NCI-H1092 (cell line): Measurements from ENCODE around the gene BAIAP3.

Source experiments
- DNase-seq: peaks from one replicate; lab custom pipeline; 2025; lab: John Stamatoyannopoulos, UW

Gene BAIAP3

DNA sequence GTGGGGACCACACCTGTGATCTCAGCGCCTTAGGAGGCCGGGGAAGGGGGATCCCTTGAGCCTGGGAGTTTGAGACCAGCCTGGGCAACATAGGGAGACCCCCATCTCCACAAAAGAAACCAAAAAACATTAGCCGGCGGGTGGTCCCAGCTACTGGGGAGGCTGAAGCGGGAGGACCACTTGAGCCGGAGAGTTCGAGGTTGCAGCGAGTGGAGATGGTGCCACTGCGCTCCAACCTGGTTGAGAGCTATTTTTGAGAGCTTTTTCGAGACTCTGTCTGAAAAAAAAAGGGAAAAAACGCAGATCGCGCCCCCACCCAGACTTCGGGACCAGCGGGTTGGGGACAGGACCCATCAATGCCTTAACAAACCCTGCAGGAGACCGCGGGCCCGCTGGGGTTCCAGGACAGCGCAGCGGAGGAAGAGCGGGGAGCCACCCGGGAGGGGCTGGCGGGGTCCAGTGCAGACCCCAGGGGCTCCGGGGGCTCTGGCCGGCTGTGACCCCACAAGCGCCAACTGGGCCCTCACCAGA is 762 bp upstream of the BAIAP3 start:
- no peak for DNase-seq

DNA sequence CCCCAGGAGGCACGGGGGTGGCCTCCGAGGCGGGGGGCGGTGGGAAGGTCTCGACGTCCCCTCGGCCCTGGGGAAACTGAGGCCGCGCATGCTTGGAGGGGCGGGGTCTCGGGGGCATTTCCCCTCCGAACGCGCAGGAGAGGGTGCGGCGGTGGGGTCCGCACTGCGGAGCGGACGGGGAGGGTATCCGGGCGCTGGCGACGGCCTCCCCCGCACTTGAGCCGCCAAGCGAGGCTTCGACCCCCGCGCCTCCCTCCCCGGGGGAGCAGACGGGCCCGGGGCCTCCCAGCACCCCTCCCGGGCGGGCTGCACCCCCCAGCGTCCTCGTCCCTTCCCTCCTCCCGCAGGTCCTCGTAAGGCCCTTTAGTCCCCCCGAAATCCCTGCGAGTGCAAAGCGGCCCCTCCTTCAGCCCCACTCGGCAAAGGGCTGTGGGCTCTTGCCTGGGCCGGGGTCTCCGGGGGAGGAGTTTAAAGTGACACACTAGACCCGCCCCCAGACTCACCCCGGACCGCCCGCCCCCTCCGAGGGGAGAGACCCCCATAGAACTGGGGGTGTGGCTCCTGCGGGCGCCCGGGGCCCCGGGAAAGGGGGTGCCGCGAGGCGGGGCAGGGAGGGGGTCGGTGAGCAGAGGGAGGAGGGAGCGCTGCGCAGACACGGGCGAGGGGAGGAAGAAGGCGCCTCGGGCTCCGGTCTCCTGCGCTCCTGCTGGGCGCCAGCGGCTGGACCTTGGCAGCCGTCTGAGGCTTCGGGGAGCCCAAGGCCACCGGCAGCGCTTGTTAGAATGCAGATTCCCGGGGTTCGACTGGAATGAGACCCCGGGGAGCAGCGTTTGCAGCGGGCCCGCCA is 632 bp downstream of the BAIAP3 start:
- no peak for DNase-seq

DNA sequence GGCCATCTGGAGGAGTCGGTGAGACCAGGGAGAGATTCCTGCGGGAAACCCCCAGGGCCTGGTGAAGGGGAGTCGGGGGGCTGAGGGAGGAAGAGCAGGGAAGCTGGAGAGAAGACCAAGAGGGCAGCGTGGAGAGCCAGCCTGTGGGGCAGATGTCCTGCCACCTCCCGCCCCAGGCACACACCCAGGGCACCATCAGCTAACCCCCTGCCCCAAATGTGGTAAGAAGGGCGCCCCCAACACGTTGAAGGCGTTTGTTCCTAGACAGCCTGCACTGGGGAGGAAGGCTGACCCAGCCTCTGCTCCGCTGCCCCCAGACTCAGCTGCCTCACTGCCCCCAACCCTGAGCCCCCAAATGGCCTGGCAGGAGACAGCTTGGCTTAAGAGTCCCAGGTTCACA is 1.3 kb downstream of the BAIAP3 start:
- no peak for DNase-seq

DNA sequence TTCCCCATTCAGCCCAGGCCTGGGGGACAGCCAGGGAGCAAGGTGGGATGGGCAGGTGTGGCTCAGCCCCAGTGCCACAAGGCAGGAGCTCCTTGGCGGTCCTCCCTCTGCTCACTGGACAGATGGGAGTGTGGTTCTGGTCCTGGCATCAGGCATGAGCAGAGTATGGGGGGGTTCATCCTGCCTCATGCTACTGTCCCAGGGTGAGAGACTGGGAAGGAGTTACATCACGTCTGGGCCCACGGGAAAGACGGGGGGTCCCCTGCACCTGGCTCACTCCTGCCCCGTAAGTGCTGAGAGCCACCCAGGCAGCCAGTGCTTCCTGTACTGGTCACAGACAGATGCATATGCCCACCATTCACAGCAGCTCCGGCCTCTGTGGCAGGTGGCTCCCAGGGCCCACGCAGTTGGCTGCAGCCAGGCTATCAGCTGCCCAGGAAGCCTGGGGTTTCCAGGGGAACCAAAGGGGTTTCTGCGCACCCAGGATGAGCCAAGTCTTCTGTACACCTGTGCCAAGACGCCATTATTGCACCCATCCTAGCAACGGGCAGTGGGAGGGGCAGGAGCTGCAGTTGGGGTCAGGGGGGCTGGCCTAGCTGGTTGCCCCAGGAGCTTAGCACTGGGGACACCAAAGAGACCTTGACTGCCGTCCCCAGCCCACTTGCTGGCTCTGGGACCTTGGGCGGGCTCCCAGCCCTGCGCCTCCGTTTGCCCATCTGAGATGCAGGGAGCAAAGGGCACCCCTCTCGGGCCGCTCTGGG is 1.9 kb downstream of the BAIAP3 start:
- peak; percentile 58 for DNase-seq

DNA sequence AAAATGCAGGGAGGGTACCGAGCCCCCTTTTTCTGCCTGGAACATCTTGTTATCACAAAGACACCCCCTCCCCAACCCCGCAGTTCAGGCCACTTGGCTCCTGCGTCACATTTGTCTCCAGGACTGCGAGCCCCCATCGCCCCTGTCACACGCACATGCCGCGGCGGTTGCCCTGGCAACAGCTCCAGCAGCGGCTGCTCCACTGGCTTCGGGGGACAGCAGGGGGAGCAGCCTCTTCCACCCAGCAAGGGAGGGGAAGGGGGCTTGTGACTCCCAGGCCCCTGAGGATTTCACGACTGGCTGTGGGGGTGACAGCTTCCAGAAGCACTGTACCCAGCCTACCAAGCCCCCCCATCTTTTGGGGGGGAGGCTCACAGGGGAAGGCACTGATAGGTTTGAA is 2.6 kb downstream of the BAIAP3 start:
- DNase-seq, result peak; percentile 47

DNA sequence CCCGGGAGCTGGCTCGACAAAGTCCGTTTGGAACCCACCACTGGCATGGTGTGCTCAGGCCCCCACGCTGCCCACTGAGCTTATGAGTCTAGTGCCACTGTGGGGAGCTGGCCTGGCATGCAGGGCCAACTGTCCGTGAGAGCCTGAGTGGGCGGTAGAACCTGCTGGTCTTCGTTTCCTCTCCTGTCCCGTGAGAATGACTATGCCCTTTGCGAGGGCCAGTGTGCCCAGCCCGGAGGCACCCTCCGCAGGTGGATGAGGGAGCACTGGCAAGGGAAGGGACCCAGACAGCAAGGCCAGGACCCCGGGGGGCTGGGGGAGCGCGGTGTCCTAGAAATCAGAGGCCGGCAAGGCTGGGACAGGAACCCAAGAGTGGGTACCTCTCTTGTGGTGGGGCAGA is 3.2 kb downstream of the BAIAP3 start:
- no peak for DNase-seq

DNA sequence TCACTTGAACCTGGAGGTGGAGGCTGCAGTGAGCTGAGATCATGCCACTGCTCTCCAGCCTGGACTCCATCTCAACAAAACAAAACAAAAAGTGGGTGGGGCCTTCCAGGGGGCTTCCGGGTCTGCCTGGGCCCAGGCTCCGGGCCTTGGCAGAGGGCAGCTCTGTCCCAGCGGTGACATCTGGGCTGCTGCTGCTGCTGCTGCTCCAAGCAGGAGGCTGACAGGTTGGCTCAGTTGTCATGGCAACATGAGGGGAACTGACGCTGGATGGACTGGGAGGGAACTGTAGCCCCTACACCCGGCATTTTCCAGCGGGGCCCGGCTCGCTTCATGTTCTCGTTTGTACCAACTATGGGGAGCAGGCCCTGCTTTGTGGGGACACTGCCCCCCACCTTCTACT is 4.0 kb downstream of the BAIAP3 start:
- no peak for DNase-seq

DNA sequence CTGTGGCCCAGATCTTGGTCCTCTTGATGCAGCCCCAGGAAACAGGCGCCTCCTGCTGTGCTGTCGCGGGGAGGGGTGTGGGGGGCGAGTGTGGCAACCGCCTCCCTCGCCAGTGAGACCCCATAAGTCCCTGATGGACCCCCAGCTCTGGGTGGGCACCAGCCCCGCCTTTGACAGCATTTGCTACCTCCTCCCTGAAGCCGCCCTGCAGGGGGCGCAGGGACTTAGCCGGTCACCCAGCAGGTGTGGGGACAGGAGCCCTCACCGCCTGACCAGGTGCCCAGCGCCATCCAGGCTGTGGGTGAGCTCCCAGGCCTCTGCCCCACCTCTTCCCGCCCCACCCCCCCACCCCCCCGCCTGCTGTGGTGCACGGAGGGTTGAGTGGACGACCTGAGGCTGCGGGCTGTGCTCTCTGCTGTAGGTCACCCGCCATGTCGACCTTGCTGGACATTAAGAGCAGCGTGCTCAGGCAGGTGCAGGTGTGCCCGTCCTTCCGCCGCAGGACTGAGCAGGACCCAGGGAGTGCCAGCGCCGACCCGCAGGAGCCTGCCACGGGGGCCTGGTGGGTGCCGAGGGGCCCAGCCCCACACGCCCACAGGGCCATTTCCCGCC is 4.8 kb downstream of the BAIAP3 start:
- no peak for DNase-seq

DNA sequence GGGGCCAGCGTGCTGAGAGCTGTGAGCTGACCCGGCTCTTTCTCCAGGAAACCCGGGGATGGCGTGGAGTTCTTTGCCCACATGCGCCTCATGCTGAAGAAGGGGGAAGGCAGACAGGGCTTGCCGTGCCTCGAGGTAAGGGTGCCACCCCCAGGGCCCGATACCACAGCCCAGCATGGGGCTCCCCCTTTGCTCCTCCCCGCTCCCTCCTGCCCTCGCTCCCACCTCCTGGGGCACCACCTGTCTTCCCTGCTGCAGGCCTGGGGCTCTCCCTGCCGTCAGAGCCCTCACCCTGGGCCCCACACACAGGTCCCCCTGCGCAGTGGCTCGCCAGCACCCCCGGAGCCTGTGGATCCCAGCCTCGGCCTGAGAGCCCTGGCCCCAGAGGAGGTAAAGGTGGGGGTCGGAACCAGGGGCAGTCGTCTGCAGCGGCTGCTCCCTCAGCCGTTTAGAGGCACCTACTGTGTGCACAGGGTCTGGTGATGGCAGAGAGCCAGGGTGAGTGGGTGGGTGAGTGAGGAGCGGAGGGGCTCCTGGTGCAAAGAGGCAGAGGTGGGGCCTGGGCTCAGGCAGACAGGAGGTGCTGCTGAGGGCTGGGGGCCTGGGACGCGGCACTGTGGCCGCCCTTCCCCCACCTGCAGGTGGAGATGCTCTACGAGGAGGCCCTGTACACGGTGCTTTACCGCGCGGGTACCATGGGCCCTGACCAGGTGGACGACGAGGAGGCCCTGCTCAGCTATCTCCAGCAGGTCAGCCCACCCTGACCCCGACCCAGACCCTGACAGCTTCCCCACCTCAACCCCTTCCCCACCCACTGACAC is 5.6 kb downstream of the BAIAP3 start:
- DNase-seq, result no peak

DNA sequence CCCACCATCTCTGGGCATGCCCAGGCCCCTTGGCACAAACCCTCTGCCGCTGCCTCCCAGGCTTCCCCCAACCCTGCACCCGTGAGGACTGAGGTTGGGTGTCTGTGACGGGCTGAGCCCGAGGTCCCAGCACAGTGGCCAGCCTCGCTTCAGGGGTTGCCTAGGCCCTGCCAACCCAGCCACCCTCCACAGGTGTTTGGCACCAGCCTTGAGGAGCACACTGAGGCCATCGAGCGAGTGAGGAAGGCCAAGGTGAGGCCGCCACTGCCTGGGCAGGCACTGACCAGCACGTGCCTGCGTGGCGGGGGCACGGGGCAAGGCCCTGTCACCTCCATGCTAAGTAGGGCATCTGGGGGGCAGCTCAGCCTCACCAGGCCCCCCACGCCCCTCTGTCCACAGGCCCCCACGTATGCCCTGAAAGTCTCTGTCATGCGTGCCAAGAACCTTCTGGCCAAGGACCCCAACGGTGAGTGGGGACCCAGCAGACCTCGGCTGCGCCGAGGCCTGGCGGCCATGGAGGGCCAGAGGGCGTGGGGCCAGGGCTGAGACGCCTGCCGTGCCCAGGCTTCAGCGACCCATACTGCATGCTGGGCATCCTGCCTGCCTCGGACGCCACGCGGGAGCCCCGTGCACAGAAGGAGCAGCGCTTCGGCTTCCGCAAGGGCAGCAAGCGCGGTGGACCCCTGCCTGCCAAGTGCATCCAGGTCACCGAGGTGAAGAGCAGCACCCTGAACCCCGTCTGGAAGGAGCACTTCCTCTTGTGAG is 7.5 kb downstream of the BAIAP3 start:
- no peak for DNase-seq

DNA sequence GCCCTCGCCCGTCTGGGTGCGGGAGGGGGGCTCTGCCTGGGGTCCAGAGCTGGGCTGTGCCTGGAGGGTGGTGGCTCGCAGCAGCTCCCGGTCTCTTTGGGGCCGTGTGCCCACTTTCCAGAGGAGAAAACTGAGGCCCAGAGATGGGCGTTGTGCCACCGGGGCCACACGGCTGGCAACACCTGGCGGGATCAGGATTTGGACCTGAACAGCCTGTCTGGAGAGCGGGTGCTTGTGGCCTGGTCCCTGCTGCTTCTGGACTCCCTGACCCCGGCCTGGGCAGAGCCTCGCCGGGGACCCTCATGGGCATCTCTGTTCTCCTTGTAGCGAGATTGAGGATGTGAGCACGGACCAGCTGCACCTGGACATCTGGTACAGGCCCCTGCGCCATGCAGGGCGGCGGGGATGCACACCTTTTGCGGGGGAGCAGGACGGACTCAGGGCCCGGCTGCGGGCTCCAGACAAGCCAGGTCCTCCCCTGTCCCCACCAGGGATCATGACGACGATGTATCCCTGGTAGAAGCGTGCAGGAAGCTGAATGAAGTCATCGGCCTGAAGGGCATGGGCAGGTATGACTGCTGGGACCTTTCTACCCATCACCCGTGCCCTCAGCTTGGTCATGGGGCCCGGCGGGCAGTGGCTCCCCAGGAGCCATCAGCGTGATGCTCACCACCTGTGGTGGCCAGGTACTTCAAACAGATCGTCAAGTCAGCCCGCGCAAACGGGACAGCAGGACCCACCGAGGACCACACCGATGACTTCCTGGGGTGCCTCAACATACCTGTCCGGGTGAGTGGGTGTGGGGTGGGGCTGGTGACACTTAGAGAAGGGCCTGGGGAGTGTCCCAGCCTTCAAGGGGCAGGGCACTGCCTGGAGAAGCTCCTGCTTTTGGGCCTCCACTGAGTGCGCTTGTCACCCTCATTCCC is 8.3 kb downstream of the BAIAP3 start:
- DNase-seq, result no peak

DNA sequence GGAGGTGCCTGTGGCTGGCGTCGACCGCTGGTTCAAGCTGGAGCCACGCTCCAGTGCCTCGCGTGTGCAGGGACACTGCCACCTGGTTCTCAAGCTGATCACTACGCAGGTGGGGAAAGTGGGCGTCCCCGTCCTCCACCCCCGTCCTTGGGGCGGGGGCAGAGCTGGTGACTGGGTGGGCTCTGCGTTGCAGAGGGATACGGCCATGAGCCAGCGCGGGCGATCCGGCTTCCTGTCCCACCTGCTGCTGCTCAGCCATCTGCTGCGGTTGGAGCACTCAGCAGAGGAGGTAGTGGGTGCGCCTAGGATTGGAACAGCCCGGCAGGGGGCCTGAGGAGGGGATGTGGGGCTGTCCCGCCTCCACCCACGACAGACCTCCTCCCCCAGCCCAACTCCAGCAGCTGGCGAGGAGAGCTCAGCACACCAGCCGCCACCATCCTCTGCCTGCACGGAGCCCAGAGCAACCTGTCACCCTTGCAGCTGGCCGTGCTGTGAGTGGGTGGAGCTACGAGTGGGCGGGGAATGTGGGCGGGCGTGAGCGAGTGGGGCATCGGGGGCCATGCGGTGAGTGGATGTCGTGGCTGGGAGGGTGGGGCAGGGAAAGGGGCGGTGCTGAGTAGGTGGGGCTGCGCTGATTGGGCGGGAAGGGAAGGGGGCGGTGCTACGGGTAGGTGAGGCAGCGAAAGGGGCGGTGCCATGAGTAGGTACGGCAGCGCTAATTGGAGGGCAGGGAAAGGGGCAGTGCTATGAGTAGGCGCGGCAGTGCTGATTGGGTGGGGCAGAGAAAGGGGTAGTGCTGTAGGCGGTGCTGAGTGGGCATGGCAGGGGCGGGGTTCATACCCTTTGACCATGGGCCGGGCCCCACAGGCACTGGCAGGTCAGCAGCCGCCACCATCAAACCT is 9.3 kb downstream of the BAIAP3 start:
- DNase-seq, result peak; percentile 96

DNA sequence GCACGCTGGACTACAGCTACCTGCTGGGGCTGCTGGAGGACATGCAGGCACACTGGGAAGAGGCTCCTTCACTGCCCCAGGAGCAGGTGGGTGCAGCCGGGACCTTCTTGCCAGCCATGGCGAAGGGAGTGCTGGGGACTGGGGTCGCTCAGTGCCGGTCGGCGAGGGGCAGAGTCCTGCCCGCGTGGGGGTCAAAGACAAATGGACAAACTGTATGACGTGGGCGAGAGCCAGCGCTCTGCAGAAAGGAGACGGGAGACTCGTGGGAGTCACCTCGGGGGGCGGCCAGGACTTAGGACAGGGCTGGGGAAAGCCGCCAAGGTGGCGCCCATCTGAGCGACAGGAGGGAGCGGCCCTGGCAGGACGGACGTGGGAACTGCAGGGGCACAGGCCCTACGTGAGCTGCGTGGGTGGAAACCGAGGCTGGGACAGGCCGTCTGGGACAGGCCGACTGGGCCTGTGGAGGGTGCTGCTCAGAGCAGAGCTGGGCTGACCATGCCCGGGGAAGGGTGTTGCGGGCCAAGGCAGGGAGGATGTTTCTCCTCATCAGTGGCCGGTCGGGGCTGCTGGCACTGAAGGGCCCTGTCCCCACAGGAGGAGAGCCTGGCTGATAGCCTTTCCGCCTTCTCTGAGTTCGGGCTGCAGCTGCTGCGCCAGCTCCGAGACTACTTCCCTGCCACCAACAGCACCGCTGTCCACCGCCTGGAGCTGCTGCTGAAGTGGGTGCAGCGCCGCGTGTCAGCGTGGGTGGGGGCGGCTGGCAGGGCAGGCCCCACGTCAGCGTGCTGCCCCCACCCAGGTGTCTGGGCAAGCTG is 10.2 kb downstream of the BAIAP3 start:
- DNase-seq, result no peak

DNA sequence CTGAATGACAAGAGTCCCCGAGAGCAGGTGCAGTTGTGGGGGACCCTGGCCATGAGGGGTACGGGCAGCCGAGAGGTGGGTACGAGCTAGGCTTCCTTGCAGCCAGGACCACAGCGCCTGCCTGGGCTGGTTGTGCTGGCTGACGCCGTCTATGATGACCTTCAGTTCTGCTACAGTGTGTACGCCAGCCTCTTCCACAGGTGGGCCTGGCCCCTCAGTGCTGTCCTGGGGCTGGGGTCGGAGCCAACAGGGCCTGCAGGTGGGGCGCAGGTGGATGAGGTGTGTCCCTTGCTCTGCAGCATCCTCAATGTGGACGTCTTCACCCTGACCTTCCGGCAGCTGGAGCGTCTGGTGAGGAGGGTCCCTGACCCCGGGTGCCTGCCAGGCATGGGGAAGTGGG is 11.1 kb downstream of the BAIAP3 start:
- DNase-seq, result no peak

DNA sequence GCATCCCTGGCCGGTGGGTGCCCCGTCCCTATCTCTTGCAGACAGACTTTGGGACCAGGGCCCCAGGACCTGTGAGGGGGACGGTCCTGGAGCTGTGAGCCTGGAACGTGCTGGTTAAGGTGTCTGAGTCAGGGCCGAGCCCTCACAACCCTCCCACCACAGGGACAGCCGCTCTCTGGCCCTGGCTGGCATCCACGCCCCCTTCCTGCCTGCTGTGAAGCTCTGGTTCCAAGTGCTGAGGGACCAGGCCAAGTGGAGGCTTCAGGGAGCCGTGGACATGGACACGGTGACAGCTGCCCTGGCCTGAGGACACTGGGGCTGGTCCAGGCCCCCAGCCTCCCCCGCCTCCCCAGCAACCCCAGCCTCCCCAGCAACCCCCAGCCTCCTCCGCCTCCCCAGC is 11.6 kb downstream of the BAIAP3 start:
- DNase-seq, result no peak

DNA sequence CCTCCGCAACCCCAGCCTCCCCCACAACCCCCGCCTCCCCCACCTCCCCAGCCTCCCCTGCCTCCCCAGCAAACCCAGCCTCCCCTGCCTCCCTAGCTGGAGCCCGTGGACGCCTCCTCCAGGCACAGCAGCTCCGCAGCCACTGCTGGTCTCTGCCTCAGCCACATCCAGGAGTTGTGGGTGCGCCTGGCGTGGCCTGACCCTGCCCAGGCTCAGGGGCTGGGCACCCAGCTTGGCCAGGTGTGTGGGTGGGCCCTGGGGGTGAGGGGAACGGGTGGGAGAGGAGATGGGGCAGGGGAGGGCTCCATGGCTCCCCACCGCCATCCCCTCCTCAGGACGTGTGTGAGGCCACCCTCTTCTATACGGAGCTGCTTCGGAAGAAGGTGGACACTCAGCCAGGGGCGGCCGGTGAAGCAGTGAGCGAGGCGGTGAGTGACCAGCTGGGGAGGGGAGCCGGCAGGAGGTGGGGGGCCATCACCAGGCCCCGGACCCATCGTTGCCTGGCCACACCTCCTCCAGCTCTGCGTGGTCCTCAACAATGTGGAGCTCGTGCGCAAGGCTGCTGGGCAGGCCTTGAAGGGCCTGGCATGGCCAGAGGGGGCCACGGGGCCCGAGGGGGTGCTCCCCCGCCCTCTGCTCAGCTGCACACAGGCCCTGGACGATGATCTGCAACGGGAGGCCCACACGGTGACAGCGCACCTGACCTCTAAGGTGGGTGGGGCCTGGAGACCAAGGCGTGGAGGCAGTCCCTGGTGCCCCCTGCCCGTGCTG is 12.4 kb downstream of the BAIAP3 start:
- no peak for DNase-seq
